OCI-LY7 (cell line): ENCODE measurements around the gene HSCB. TPM values are rescaled to one million over a fixed set of nuclear protein-coding genes. Genes with fewer than 3 reads are reported as not detected.

ENCODE experiments used
- BruUV-seq: library from RNA; stranded (reverse); fragments of 400-500 nt; replicated peaks from 2 replicates; lab custom pipeline; 2021; lab: Mats Ljungman, UMichigan
- CTCF ChIA-PET: fragments of 300-600 bp; sonication (Branson Sonifier 250); formaldehyde crosslinking; loops from one replicate; lab custom pipeline; 2022; ENCODE audit warnings: antibody characterized with exemption; ENCODE audit not compliant: unreplicated experiment; lab: Charles Lee
- POLR2A ChIA-PET: fragments of 300-600 bp; sonication (Branson Sonifier 250); formaldehyde crosslinking; loops from one replicate; lab custom pipeline; 2022; ENCODE audit warnings: antibody characterized with exemption; lab: Charles Lee
- DNase-seq: peaks from one replicate; pipeline ENCODE4 v3.0.0-alpha.2; 2015; ENCODE audit warnings: low spot score
- H2AFZ ChIP-seq: fragments of 200-600 bp; sonication (generic), shearing (Covaris generic); 2 replicates; pipeline ENCODE4 v1.6.1; 2014; ENCODE audit warnings: mild to moderate bottlenecking, antibody characterized with exemption, low read length, moderate library complexity
- H3K27ac ChIP-seq: fragments of 200-600 bp; sonication (generic); 2 replicates; pipeline ENCODE4 v1.5.1; 2014; ENCODE audit warnings: mixed run types, low read depth, mild to moderate bottlenecking, moderate library complexity, low read length, inconsistent platforms; ENCODE audit not compliant: poor library complexity, severe bottlenecking
- H3K36me3 ChIP-seq: fragments of 200-600 bp; sonication (generic); 2 replicates; pipeline ENCODE4 v1.6.1; 2014; ENCODE audit warnings: mild to moderate bottlenecking, antibody characterized with exemption, low read length, moderate library complexity, mixed read lengths; ENCODE audit not compliant: insufficient read depth
- H3K4me1 ChIP-seq: fragments of 200-600 bp; sonication (generic); 2 replicates; pipeline ENCODE4 v1.5.1; 2014; ENCODE audit warnings: mild to moderate bottlenecking, low read length; ENCODE audit not compliant: insufficient read depth, poor library complexity, severe bottlenecking
- H3K4me2 ChIP-seq: fragments of 200-600 bp; sonication (generic); 2 replicates; pipeline ENCODE4 v1.6.1; 2014; ENCODE audit warnings: mild to moderate bottlenecking, low read length
- H3K4me3 ChIP-seq: fragments of 200-600 bp; sonication (generic); 2 replicates; pipeline ENCODE4 v1.5.1; 2014; ENCODE audit warnings: mild to moderate bottlenecking, low read depth, low read length; ENCODE audit not compliant: poor library complexity, severe bottlenecking
- H3K79me2 ChIP-seq: fragments of 200-600 bp; sonication (generic); 2 replicates; pipeline ENCODE4 v1.6.1; 2016; ENCODE audit warnings: low read depth, mild to moderate bottlenecking, low read length, moderate library complexity, mixed read lengths; ENCODE audit not compliant: insufficient read depth
- H3K9me2 ChIP-seq: fragments of 200-600 bp; sonication (generic); 2 replicates; pipeline ENCODE4 v1.6.1; 2016; ENCODE audit warnings: mild to moderate bottlenecking, low read length, mixed read lengths; ENCODE audit not compliant: insufficient read depth
- H3K9me3 ChIP-seq: fragments of 200-600 bp; sonication (generic); 2 replicates; pipeline ENCODE4 v1.6.1; 2014; ENCODE audit warnings: mild to moderate bottlenecking, mixed run types, low read length, mixed read lengths
- H4K20me1 ChIP-seq: fragments of 200-600 bp; sonication (generic); 2 replicates; pipeline ENCODE4 v1.6.1; 2014; ENCODE audit warnings: mild to moderate bottlenecking, antibody characterized with exemption, low read length, moderate library complexity, mixed read lengths; ENCODE audit not compliant: insufficient read depth
- EZH2phosphoT487 ChIP-seq: fragments of 200-600 bp; sonication (generic); IDR thresholded peaks from 2 replicates; pipeline ENCODE4 v1.6.1; 2018; ENCODE audit warnings: low read depth, borderline replicate concordance, mild to moderate bottlenecking, mixed run types, antibody characterized with exemption, low read length, moderate library complexity, mixed read lengths
- intact Hi-C: fragments of 100-400 bp; cut with micrococcal nuclease; formaldehyde crosslinking; loops from one replicate; pipeline ENCODE4 v1.10.0; 2022; ENCODE audit not compliant: unreplicated experiment
- total RNA-seq, 2 experiments: library from RNA; depleted of rRNA in 1 of 2; stranded (reverse); fragments of >200 nt in 1 of 2; shearing (Covaris generic) in 1 of 2; gene quantifications; 2 replicates each; pipeline ENCODE4 v1.2.3, GENCODE V29; 2014 to 2022
- TF ChIP-seq, protein P1 (sequence below): fragments of 200-600 bp; sonication (generic); conservative IDR thresholded peaks from 2 replicates; pipeline ENCODE4 v1.5.1; 2014; ENCODE audit warnings: mild to moderate bottlenecking, antibody characterized with exemption, low read length, moderate library complexity, mixed read lengths

HSCB gene
- total RNA-seq, 2 experiments from 2014 or later = 17.2 to 23.4 TPM

DNA sequence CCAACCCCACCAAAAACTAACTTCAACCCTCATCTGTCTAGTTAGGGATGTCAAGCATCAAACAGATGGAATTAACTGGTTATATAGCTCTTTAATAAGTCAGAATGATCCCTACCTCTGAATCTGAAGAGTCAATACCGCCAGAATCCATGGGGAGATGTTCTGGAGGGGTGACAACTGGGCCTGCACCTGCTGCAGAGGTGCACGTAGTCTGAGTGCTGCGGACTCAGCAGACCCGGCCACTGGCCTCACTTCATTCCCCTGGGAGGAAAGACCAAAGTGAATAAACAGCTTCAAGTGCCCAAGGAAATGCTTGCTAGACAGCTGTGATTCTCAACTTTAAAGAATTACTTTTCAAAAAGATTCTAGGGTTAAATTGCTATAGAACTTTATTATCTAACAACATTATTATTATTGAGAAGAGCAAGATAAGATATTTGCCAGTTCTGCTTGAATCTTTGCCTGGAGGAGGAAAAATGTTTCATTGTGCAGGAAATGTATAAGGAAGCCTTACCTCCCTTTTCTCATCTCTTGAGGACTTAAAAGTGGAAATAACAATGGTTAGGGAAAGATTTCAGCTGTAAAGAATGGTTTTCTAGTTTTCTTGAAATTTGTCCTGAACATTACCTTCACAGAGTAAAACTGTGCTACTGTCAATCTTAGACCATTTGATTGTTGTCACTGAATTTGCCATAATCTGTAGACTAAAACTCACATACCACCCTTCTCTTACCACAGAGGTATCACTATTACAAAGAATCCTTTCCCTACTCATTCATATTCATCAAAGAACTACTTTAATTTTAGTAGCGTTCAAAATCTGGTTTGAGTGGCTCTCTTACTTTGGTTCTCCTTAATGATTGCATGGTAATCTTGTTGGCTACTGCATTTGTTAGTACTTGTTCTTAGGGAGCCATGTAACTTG is 54.4 kb downstream of the HSCB start:
- H3K36me3 ChIP-seq = peaks cover 43% of the 10 kb centered on the region
- no peaks in the 10 kb centered on the region for H3K9me2 ChIP-seq
- no peaks in the 10 kb centered on the region for H3K9me3 ChIP-seq
- H3K27ac ChIP-seq = no peak overlapping the region
- no peak overlapping the region for H3K4me2 ChIP-seq
- CTCF ChIA-PET = no interaction called here
- TF ChIP-seq, protein P1, sequence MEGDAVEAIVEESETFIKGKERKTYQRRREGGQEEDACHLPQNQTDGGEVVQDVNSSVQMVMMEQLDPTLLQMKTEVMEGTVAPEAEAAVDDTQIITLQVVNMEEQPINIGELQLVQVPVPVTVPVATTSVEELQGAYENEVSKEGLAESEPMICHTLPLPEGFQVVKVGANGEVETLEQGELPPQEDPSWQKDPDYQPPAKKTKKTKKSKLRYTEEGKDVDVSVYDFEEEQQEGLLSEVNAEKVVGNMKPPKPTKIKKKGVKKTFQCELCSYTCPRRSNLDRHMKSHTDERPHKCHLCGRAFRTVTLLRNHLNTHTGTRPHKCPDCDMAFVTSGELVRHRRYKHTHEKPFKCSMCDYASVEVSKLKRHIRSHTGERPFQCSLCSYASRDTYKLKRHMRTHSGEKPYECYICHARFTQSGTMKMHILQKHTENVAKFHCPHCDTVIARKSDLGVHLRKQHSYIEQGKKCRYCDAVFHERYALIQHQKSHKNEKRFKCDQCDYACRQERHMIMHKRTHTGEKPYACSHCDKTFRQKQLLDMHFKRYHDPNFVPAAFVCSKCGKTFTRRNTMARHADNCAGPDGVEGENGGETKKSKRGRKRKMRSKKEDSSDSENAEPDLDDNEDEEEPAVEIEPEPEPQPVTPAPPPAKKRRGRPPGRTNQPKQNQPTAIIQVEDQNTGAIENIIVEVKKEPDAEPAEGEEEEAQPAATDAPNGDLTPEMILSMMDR = no peak
- no peak for TF ChIP-seq EZH2phosphoT487
- POLR2A ChIA-PET = interaction anchor here (0.9 kb wide), 1 partner anchor 17 kb away, joined by 4 read pairs; no protein-coding TSS in a partner anchor
- no peak for DNase-seq
- intact Hi-C loops = no loop called here
- BruUV-seq = TSS peak; percentile 40
- H3K79me2 ChIP-seq = peaks cover 9% of the 10 kb centered on the region; the same call in 1 of the 2 replicates
- H4K20me1 ChIP-seq = peaks cover 22% of the 10 kb centered on the region
- no peak overlapping the region for H2AFZ ChIP-seq
- peaks cover 42% of the 10 kb centered on the region for H3K4me1 ChIP-seq
- no peak overlapping the region for H3K4me3 ChIP-seq

DNA sequence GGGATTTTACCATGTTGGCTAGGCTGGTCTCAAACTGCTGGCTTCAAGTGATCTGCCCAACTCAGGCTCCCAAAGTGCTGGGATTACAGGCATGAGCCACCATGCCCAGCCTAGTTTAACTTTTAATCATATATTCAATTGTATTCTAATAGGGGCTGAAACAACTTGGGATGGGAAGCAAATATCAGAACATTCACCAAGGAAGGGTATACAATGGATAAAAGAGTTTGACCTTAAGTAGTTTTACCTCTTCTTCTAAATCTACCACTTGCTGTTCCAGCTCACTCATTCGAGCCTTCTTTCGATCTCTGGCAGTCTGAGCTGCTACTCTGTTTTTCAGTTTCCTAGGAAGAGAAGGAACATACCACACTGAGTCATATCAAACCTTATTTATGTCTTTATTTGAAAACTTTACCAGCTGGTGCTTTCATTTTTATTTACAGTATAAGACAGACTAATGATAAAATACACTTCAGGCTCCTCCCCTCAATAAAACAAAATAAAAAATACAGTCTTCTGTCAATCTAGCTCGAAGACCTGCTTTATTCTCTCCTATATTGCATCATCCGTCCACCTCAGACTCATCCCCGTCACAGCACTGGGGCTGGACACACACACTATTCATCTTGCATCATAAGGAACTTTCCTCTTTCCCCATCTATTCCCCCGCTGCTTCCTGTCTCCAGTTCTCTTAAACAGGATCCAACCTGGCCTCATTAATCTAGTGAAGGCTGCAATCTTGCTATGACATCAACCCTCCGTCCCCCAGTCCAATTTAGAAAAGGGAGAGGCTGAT is 57.2 kb downstream of the HSCB start:
- H3K4me3 ChIP-seq = peak overlapping the region; percentile 72
- no TSS peak for BruUV-seq
- POLR2A ChIA-PET = interaction anchor here (1.0 to 8.1 kb wide), 6 partner anchors 8 to 29 kb away, joined by 4 to 85 read pairs (median 4); no protein-coding TSS in a partner anchor

More for the DNA sequence above, 57.2 kb downstream of the HSCB start:
- H3K4me1 ChIP-seq = peaks cover 39% of the 10 kb centered on the region
- TF ChIP-seq, protein P1 = no peak
- no peak for TF ChIP-seq EZH2phosphoT487
- peak overlapping the region; percentile 87 for H3K4me2 ChIP-seq
- intact Hi-C loops = no loop called here
- H3K79me2 ChIP-seq = peaks cover 9% of the 10 kb centered on the region; the same call in 1 of the 2 replicates
- no peaks in the 10 kb centered on the region for H3K9me3 ChIP-seq
- peak; percentile 27 for DNase-seq
- peaks cover 35% of the 10 kb centered on the region for H3K36me3 ChIP-seq
- H2AFZ ChIP-seq = peak overlapping the region; percentile 79; the same call in 1 of the 2 replicates
- no peak overlapping the region for H3K27ac ChIP-seq
- CTCF ChIA-PET = no interaction called here
- peaks cover 18% of the 10 kb centered on the region for H4K20me1 ChIP-seq
- H3K9me2 ChIP-seq = no peaks in the 10 kb centered on the region
